ENCODE data around the gene EMC9.

The EMC9 gene

GRCh38 chr14:24133735-24134134, 7.7 kb downstream of the EMC9 start:
- Histone ChIP-seq H3K9me3 (ENCODE audit: low read depth, low read length) (no peaks in the 10 kb centered on the region), H3K27ac (no peak overlapping the region), H3K9ac (ENCODE audit: insufficient read length) (no peak overlapping the region), H3K36me3 (ENCODE audit: insufficient read depth, low read length) (peaks cover 8% of the 10 kb centered on the region), H3K4me3 (no peak overlapping the region)
- no peak for DNase-seq (ENCODE audit: low read depth, low spot score)
- TF ChIP-seq FOXP2 (optimal IDR thresholded peaks at IDR 0.05; ENCODE audit: control extremely low read depth, extremely low read length, insufficient read depth) = no peak
- TF ChIP-seq EZH2 (IDR thresholded peaks at IDR 0.05) = no peak
- TF ChIP-seq POLR2AphosphoS5 (IDR thresholded peaks at IDR 0.05; ENCODE audit: borderline replicate concordance, low read depth, low read length) = no peak

GRCh38 chr14:24132976-24133375, 8.4 kb downstream of the EMC9 start:
- Histone ChIP-seq H3K27ac (no peak overlapping the region), H3K9me3 (ENCODE audit: low read depth, low read length) (no peaks in the 10 kb centered on the region), H3K4me3 (no peak overlapping the region), H3K36me3 (ENCODE audit: insufficient read depth, low read length) (peaks cover under 1% of the 10 kb centered on the region; the same call in 1 of the 2 replicates), H3K9ac (ENCODE audit: insufficient read length) (no peak overlapping the region)
- TF ChIP-seq EZH2 (IDR thresholded peaks at IDR 0.05) = no peak
- no peak for TF ChIP-seq FOXP2 (optimal IDR thresholded peaks at IDR 0.05; ENCODE audit: control extremely low read depth, extremely low read length, insufficient read depth)
- no peak for TF ChIP-seq POLR2AphosphoS5 (IDR thresholded peaks at IDR 0.05; ENCODE audit: borderline replicate concordance, low read depth, low read length)
- no peak for DNase-seq (ENCODE audit: low read depth, low spot score)

- Histone ChIP-seq H3K9ac (ENCODE audit: insufficient read length) (no peak overlapping the region), H3K36me3 (ENCODE audit: insufficient read depth, low read length) (no peaks in the 10 kb centered on the region), H3K4me3 (no peak overlapping the region), H3K9me3 (ENCODE audit: low read depth, low read length) (no peaks in the 10 kb centered on the region), H3K27ac (no peak overlapping the region)
- DNase-seq (ENCODE audit: low read depth, low spot score) = no peak
- TF ChIP-seq EZH2 (IDR thresholded peaks at IDR 0.05) (no peak), FOXP2 (optimal IDR thresholded peaks at IDR 0.05; ENCODE audit: control extremely low read depth, extremely low read length, insufficient read depth) (no peak), POLR2AphosphoS5 (IDR thresholded peaks at IDR 0.05; ENCODE audit: borderline replicate concordance, low read depth, low read length) (no peak)
These were observed 9.2 kb downstream of the EMC9 start for GRCh38 chr14:24132061-24132685.

GRCh38 chr14:24131549-24131966, 9.8 kb downstream of the EMC9 start:
- no peaks in the 10 kb centered on the region for H3K9me3 ChIP-seq (ENCODE audit: low read depth, low read length)
- no peak for DNase-seq (ENCODE audit: low read depth, low spot score)
- TF ChIP-seq EZH2 (IDR thresholded peaks at IDR 0.05) (no peak), FOXP2 (optimal IDR thresholded peaks at IDR 0.05; ENCODE audit: control extremely low read depth, extremely low read length, insufficient read depth) (no peak), POLR2AphosphoS5 (IDR thresholded peaks at IDR 0.05; ENCODE audit: borderline replicate concordance, low read depth, low read length) (no peak)
- H3K4me3 ChIP-seq = no peak overlapping the region
- no peak overlapping the region for H3K27ac ChIP-seq
- no peak overlapping the region for H3K9ac ChIP-seq (ENCODE audit: insufficient read length)
- no peaks in the 10 kb centered on the region for H3K36me3 ChIP-seq (ENCODE audit: insufficient read depth, low read length)

- DNase-seq (ENCODE audit: low read depth, low spot score) = no peak
- Histone ChIP-seq H3K9ac (ENCODE audit: insufficient read length) (no peak overlapping the region), H3K27ac (no peak overlapping the region), H3K9me3 (ENCODE audit: low read depth, low read length) (no peaks in the 10 kb centered on the region), H3K4me3 (no peak overlapping the region), H3K36me3 (ENCODE audit: insufficient read depth, low read length) (no peaks in the 10 kb centered on the region)
- TF ChIP-seq FOXP2 (optimal IDR thresholded peaks at IDR 0.05; ENCODE audit: control extremely low read depth, extremely low read length, insufficient read depth) = no peak
These were observed 10.5 kb downstream of the EMC9 start for GRCh38 chr14:24130717-24131548.

GRCh38 chr14:24130380-24130716, 11.0 kb downstream of the EMC9 start, which contains the start of gene FITM1:
Gene FITM1, plus strand, starts transcription at chr14:24130659. Its CDS starts 905 bp downstream, at chr14:24131564.
- no peak within 1 kb of the TSS for H3K9ac ChIP-seq (ENCODE audit: insufficient read length)
- H3K4me3 ChIP-seq = no peak within 1 kb of the TSS
- H3K36me3 ChIP-seq (ENCODE audit: insufficient read depth, low read length) = no peaks in the 10 kb centered on the region
- no peaks in the 10 kb centered on the region for H3K9me3 ChIP-seq (ENCODE audit: low read depth, low read length)
- no peak for TF ChIP-seq EZH2 (IDR thresholded peaks at IDR 0.05)
- TF ChIP-seq POLR2AphosphoS5 (IDR thresholded peaks at IDR 0.05; ENCODE audit: borderline replicate concordance, low read depth, low read length) = no peak
- TF ChIP-seq FOXP2 (optimal IDR thresholded peaks at IDR 0.05; ENCODE audit: control extremely low read depth, extremely low read length, insufficient read depth) = no peak
- no peak within 1 kb of the TSS for H3K27ac ChIP-seq
- DNase-seq (ENCODE audit: low read depth, low spot score) = no peak

- Histone ChIP-seq H3K36me3 (ENCODE audit: insufficient read depth, low read length) (no peaks in the 10 kb centered on the region), H3K9ac (ENCODE audit: insufficient read length) (no peak overlapping the region), H3K27ac (no peak overlapping the region), H3K9me3 (ENCODE audit: low read depth, low read length) (no peaks in the 10 kb centered on the region), H3K4me3 (no peak overlapping the region)
- no peak for TF ChIP-seq POLR2AphosphoS5 (IDR thresholded peaks at IDR 0.05; ENCODE audit: borderline replicate concordance, low read depth, low read length)
- no peak for TF ChIP-seq EZH2 (IDR thresholded peaks at IDR 0.05)
- TF ChIP-seq FOXP2 (optimal IDR thresholded peaks at IDR 0.05; ENCODE audit: control extremely low read depth, extremely low read length, insufficient read depth) = no peak
- DNase-seq (ENCODE audit: low read depth, low spot score) = no peak
These were observed 11.9 kb downstream of the EMC9 start for GRCh38 chr14:24129410-24129998.

GRCh38 chr14:24127673-24128072, 13.7 kb downstream of the EMC9 start:
- Histone ChIP-seq H3K36me3 (ENCODE audit: insufficient read depth, low read length) (no peaks in the 10 kb centered on the region; the same call in 1 of the 2 replicates), H3K9me3 (ENCODE audit: low read depth, low read length) (no peaks in the 10 kb centered on the region), H3K9ac (ENCODE audit: insufficient read length) (no peak overlapping the region), H3K27ac (no peak overlapping the region), H3K4me3 (no peak overlapping the region)
- TF ChIP-seq POLR2AphosphoS5 (IDR thresholded peaks at IDR 0.05; ENCODE audit: borderline replicate concordance, low read depth, low read length) (no peak), FOXP2 (optimal IDR thresholded peaks at IDR 0.05; ENCODE audit: control extremely low read depth, extremely low read length, insufficient read depth) (no peak), EZH2 (IDR thresholded peaks at IDR 0.05) (no peak)
- DNase-seq (ENCODE audit: low read depth, low spot score) = no peak
